IMR-90 (cell line): ENCODE data around the gene SLC37A3. TPM values are rescaled to one million over a fixed set of nuclear protein-coding genes. Genes with fewer than 3 reads are reported as not detected.

Experiments
- ATAC-seq: fragments of 200-7000 bp; cut with Tn5 transposase; 2 replicates; pipeline ENCODE4 v1.9.1; 2020; ENCODE audit warnings: low read depth, mild to moderate bottlenecking, moderate library complexity
- BruUV-seq: library from RNA; stranded (reverse); fragments of 400-500 nt; replicated peaks from 2 replicates; lab custom pipeline; 2021; lab: Mats Ljungman, UMichigan
- CTCF ChIA-PET: fragments of 300-600 bp; formaldehyde crosslinking; extraction: SDS; loops from one replicate; lab custom pipeline; 2021; ENCODE audit warnings: antibody characterized with exemption; lab: Yijun Ruan, JAX
- POLR2A ChIA-PET: fragments of 300-600 bp; sonication (Branson Sonifier 250); formaldehyde crosslinking; loops from one replicate; lab custom pipeline; 2022; ENCODE audit warnings: antibody characterized with exemption; ENCODE audit not compliant: unreplicated experiment; lab: Charles Lee
- DNase-seq: peaks from one replicate; pipeline ENCODE4 v3.0.0; 2013
- H2AFZ ChIP-seq: replicated peaks from 2 replicates; pipeline ENCODE3; 2013; ENCODE audit warnings: low read length, mild to moderate bottlenecking; ENCODE audit not compliant: poor library complexity
- H2AK5ac ChIP-seq: 2 replicates; pipeline ENCODE4 v1.6.1; 2013; ENCODE audit warnings: low read depth, low read length, inconsistent platforms
- H2AK9ac ChIP-seq: replicated peaks from 2 replicates; pipeline ENCODE3; 2013; ENCODE audit warnings: mild to moderate bottlenecking, low read depth, low read length, moderate library complexity; ENCODE audit not compliant: poor library complexity
- H2BK120ac ChIP-seq: 2 replicates; pipeline ENCODE4 v1.6.1; 2013; ENCODE audit warnings: low read depth, low read length, inconsistent platforms
- H2BK15ac ChIP-seq: 3 replicates; pipeline ENCODE4 v1.6.1; 2013; ENCODE audit warnings: low read depth, low read length, inconsistent platforms
- H2BK20ac ChIP-seq: 2 replicates; pipeline ENCODE4 v1.6.1; 2013; ENCODE audit warnings: low read depth, mild to moderate bottlenecking, inconsistent platforms, low read length, moderate library complexity
- H2BK5ac ChIP-seq: 2 replicates; pipeline ENCODE4 v1.6.1; 2013; ENCODE audit warnings: mild to moderate bottlenecking, low read depth, low read length, inconsistent platforms; ENCODE audit not compliant: poor library complexity, severe bottlenecking
- H3K14ac ChIP-seq: replicated peaks from 2 replicates; pipeline ENCODE4 v1.6.1; 2013; ENCODE audit warnings: low read depth, low read length, inconsistent platforms
- H3K18ac ChIP-seq: 2 replicates; pipeline ENCODE4 v1.6.1; 2013; ENCODE audit warnings: low read depth, low read length, control low read depth
- H3K23ac ChIP-seq: 2 replicates; pipeline ENCODE4 v1.6.1; 2013; ENCODE audit warnings: low read depth, low read length, inconsistent platforms
- H3K27ac ChIP-seq: 2 replicates; pipeline ENCODE4 v1.5.1; 2013; ENCODE audit warnings: mild to moderate bottlenecking, control low read depth, low read length; ENCODE audit not compliant: insufficient read depth
- H3K27me3 ChIP-seq: 2 replicates; pipeline ENCODE4 v1.6.1; 2013; ENCODE audit warnings: low read length; ENCODE audit not compliant: control insufficient read depth, insufficient read depth
- H3K36me3 ChIP-seq: 2 replicates; pipeline ENCODE4 v1.6.1; 2013; ENCODE audit warnings: low read length, mixed read lengths; ENCODE audit not compliant: control insufficient read depth, insufficient read depth
- H3K4ac ChIP-seq: 2 replicates; pipeline ENCODE4 v1.6.1; 2013; ENCODE audit warnings: low read depth, low read length, inconsistent platforms
- H3K4me1 ChIP-seq: 2 replicates; pipeline ENCODE4 v1.6.1; 2013; ENCODE audit warnings: low read length, mixed read lengths; ENCODE audit not compliant: control insufficient read depth, insufficient read depth
- H3K4me2 ChIP-seq: 2 replicates; pipeline ENCODE4 v1.6.1; 2013; ENCODE audit warnings: low read depth, mild to moderate bottlenecking, control low read depth, low read length, moderate library complexity
- H3K4me3 ChIP-seq: 2 replicates; pipeline ENCODE4 v1.5.1; 2013; ENCODE audit warnings: low read depth, mild to moderate bottlenecking, control low read depth, low read length, moderate library complexity; ENCODE audit not compliant: insufficient read depth
- H3K56ac ChIP-seq: 2 replicates; pipeline ENCODE4 v1.6.1; 2013; ENCODE audit warnings: low read length, inconsistent platforms; ENCODE audit not compliant: insufficient read depth; ENCODE audit errors: extremely low read depth
- H3K79me1 ChIP-seq, 2 experiments: 2 replicates each; pipeline ENCODE4 v1.6.1; 2013; ENCODE audit warnings: low read length in 2 of 2, inconsistent platforms in 1 of 2, low read depth in 1 of 2
- H3K9ac ChIP-seq: 2 replicates; pipeline ENCODE4 v1.6.1; 2013; ENCODE audit warnings: low read depth, low read length, control low read depth
- H3K9me1 ChIP-seq: 2 replicates; pipeline ENCODE4 v1.6.1; 2013; ENCODE audit warnings: low read length, inconsistent platforms; ENCODE audit not compliant: insufficient read depth
- H3K9me3 ChIP-seq: 2 replicates; pipeline ENCODE4 v1.6.1; 2013; ENCODE audit warnings: low read length; ENCODE audit not compliant: control insufficient read depth, insufficient read depth
- H4K20me1 ChIP-seq: 2 replicates; pipeline ENCODE4 v1.6.1; 2013; ENCODE audit warnings: low read length, inconsistent platforms; ENCODE audit not compliant: insufficient read depth
- H4K5ac ChIP-seq: 2 replicates; pipeline ENCODE4 v1.6.1; 2013; ENCODE audit warnings: mild to moderate bottlenecking, low read depth, low read length, control low read depth
- H4K8ac ChIP-seq, 2 experiments: 2 replicates each; pipeline ENCODE4 v1.6.1; 2013; ENCODE audit warnings: low read depth in 2 of 2, low read length in 2 of 2, control low read depth in 1 of 2, inconsistent platforms in 1 of 2
- H4K91ac ChIP-seq: 2 replicates; pipeline ENCODE4 v1.6.1; 2013; ENCODE audit warnings: low read depth, low read length, inconsistent platforms; ENCODE audit not compliant: insufficient read depth
- BHLHE40 ChIP-seq: fragments of 150-350 bp; IDR thresholded peaks from 2 replicates; pipeline ENCODE4 v1.6.1; 2016; ENCODE audit warnings: mild to moderate bottlenecking, low read depth, low read length
- CEBPB ChIP-seq: IDR thresholded peaks from 2 replicates; pipeline ENCODE4 v1.6.1; 2012; ENCODE audit warnings: low read depth, low read length, improper control_type of control experiment
- CHD1 ChIP-seq: IDR thresholded peaks from 2 replicates; pipeline ENCODE4 v1.6.1; 2012; ENCODE audit warnings: low read depth, low read length, improper control_type of control experiment
- CTCF ChIP-seq: conservative IDR thresholded peaks from 2 replicates; pipeline ENCODE4 v1.5.1; 2012; ENCODE audit warnings: mild to moderate bottlenecking, low read depth, low read length, improper control_type of control experiment
- ELK1 ChIP-seq: fragments of 150-350 bp; IDR thresholded peaks from 2 replicates; pipeline ENCODE4 v1.6.1; 2016; ENCODE audit warnings: low read depth, mild to moderate bottlenecking, low read length, moderate library complexity, borderline replicate concordance
- FOS ChIP-seq: fragments of 150-350 bp; IDR thresholded peaks from 2 replicates; pipeline ENCODE4 v1.6.1; 2016; ENCODE audit warnings: low read depth, low read length
- MAFK ChIP-seq: IDR thresholded peaks from 2 replicates; pipeline ENCODE4 v1.6.1; 2012; ENCODE audit warnings: low read depth, low read length, improper control_type of control experiment
- MAZ ChIP-seq: IDR thresholded peaks from 2 replicates; pipeline ENCODE4 v1.6.1; 2012; ENCODE audit warnings: low read depth, mild to moderate bottlenecking, low read length, improper control_type of control experiment, moderate library complexity, borderline replicate concordance
- MXI1 ChIP-seq: IDR thresholded peaks from 2 replicates; pipeline ENCODE4 v1.6.1; 2012; ENCODE audit warnings: low read depth, mild to moderate bottlenecking, low read length, moderate library complexity, borderline replicate concordance
- NFE2L2 ChIP-seq: fragments of 150-350 bp; IDR thresholded peaks from 2 replicates; pipeline ENCODE4 v1.6.1; 2016; ENCODE audit warnings: low read depth, mild to moderate bottlenecking, low read length
- POLR2A ChIP-seq: IDR thresholded peaks from 2 replicates; pipeline ENCODE4 v1.6.1; 2012; ENCODE audit warnings: mild to moderate bottlenecking, low read depth, low read length
- RAD21 ChIP-seq: IDR thresholded peaks from 2 replicates; pipeline ENCODE4 v1.6.1; 2012; ENCODE audit warnings: low read length, improper control_type of control experiment
- RCOR1 ChIP-seq: IDR thresholded peaks from 2 replicates; pipeline ENCODE4 v1.6.1; 2012; ENCODE audit warnings: mild to moderate bottlenecking, low read length, improper control_type of control experiment; ENCODE audit not compliant: insufficient replicate concordance
- RFX5 ChIP-seq: IDR thresholded peaks from 2 replicates; pipeline ENCODE4 v1.8.0; 2012; ENCODE audit warnings: low read depth, mild to moderate bottlenecking, low read length, moderate library complexity
- SMC3 ChIP-seq: fragments of 150-350 bp; IDR thresholded peaks from 2 replicates; pipeline ENCODE4 v1.6.1; 2016; ENCODE audit warnings: low read depth, mild to moderate bottlenecking, antibody characterized with exemption, low read length, moderate library complexity
- WGBS, 2 experiments: methylation state at CpG; one replicate each; pipeline versions ENCODE4 v1.1.5 to v1.1.7; 2013; ENCODE audit warnings: missing lambda C conversion rate in 2 of 2; ENCODE audit not compliant: insufficient read length in 1 of 2; ENCODE audit errors: extremely low coverage in 2 of 2; 5-methylcytosine and 5-hydroxymethylcytosine counted together
- dilution Hi-C: fragments of 300-500 bp; cut with HindIII; formaldehyde crosslinking; loops from one replicate; pipeline ENCODE4 v1.14.3; 2018; ENCODE audit warnings: low sequenced_read_pairs; ENCODE audit not compliant: unreplicated experiment
- in situ Hi-C: fragments of 300-500 bp; cut with MboI; formaldehyde crosslinking; loops from 3 replicates; pipeline ENCODE4 v1.14.3; 2019; ENCODE audit warnings: low sequenced_read_pairs, inconsistent platforms, mixed read lengths
- intact Hi-C: fragments of 100-400 bp; cut with micrococcal nuclease; formaldehyde crosslinking; loops from 2 replicates; pipeline ENCODE4 v1.10.0; 2022
- polyA plus RNA-seq, 3 experiments: library from polyadenylated mRNA; depleted of rRNA; stranded (reverse); fragments of >200 nt; gene quantifications; 2 replicates each; pipeline ENCODE4 v1.2.3, GENCODE V29; 2012; ENCODE audit warnings: low replicate concordance in 1 of 3
- total RNA-seq: library from RNA; depleted of rRNA; stranded (reverse); fragments of >200 nt; gene quantifications from 2 replicates; pipeline ENCODE4 v1.2.3, GENCODE V29; 2012
- TF ChIP-seq, protein P1 (sequence below): fragments of 150-350 bp; IDR thresholded peaks from 2 replicates; pipeline ENCODE4 v1.6.1; 2017; ENCODE audit warnings: mild to moderate bottlenecking, antibody characterized with exemption, low read length, low read depth

The SLC37A3 gene
- total and polyA plus RNA-seq, 2 of the 4 experiments (the other 2 are of a cell fraction): 43.2 to 45.3 TPM

DNA sequence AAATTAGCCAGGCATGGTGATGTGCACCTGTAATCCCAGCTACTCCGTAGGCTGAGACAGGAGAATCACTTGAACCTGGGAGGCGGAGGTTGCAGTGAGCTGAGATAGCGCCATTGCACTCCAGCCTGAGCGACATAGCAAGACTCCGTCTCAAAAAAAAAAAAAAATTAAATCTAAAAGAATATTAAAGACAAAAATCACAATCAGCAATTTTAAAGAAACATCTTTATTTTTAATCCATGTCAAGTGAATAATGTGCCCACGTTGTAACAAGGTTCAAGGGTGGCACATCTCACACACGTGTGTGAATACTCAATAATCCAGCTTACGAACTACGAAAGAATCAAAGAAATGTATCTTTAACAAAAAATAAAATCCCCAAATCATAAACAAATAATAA is 23.0 kb downstream of the SLC37A3 start:
- peaks cover 4 to 10% of the 10 kb centered on the region in 2 experiments; a peak in 3 of 4 replicates for H3K79me1 ChIP-seq
- in situ Hi-C loops: no loop called here
- no peak overlapping the region for H3K4me3 ChIP-seq
- H3K4me1 ChIP-seq: no peaks in the 10 kb centered on the region
- H4K8ac ChIP-seq: no peak overlapping the region
- ChIA-PET POLR2A (interaction anchor here (0.6 to 0.7 kb wide), 2 partner anchors 9 to 22 kb away, joined by 3 to 8 read pairs; no protein-coding TSS in a partner anchor), CTCF (no interaction called here)
- no TSS peak for BruUV-seq
- peaks cover 17% of the 10 kb centered on the region for H3K36me3 ChIP-seq
- no peak overlapping the region for H3K27ac ChIP-seq
- H3K9me3 ChIP-seq: no peaks in the 10 kb centered on the region
- no peak overlapping the region for H2BK15ac ChIP-seq
- H3K23ac ChIP-seq: no peak overlapping the region
- H2BK20ac ChIP-seq: no peak overlapping the region
- no peak overlapping the region for H2BK5ac ChIP-seq
- no peaks in the 10 kb centered on the region for H4K20me1 ChIP-seq
- WGBS, 2 experiments: 80% methylated on average over 1 of the region's 9 CpGs; no CpG with 5 or more reads in 1 of the 2 experiments
- no peak for TF ChIP-seq CHD1
- TF ChIP-seq, protein P1, sequence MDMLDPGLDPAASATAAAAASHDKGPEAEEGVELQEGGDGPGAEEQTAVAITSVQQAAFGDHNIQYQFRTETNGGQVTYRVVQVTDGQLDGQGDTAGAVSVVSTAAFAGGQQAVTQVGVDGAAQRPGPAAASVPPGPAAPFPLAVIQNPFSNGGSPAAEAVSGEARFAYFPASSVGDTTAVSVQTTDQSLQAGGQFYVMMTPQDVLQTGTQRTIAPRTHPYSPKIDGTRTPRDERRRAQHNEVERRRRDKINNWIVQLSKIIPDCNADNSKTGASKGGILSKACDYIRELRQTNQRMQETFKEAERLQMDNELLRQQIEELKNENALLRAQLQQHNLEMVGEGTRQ: no peak
- no peak for TF ChIP-seq RAD21
- TF ChIP-seq MAZ: no peak
- no peak for TF ChIP-seq BHLHE40
- no peak for TF ChIP-seq RFX5
- TF ChIP-seq ELK1: no peak
- TF ChIP-seq POLR2A: no peak
- no peak for TF ChIP-seq CTCF
- TF ChIP-seq MXI1: no peak
- no peak for TF ChIP-seq SMC3
- no peak for TF ChIP-seq MAFK
- no peak for TF ChIP-seq FOS
- TF ChIP-seq CEBPB: no peak
- no peak for TF ChIP-seq NFE2L2
- no peak for TF ChIP-seq RCOR1
- H3K14ac ChIP-seq: no peak overlapping the region
- ATAC-seq (no peak), DNase-seq (no peak)
- dilution Hi-C loops: no loop called here
- no peak overlapping the region for H3K9ac ChIP-seq
- H3K4me2 ChIP-seq: no peak overlapping the region
- no peak overlapping the region for H3K4ac ChIP-seq
- no peak overlapping the region for H3K56ac ChIP-seq
- H4K91ac ChIP-seq: no peak overlapping the region
- no peak overlapping the region for H2AK9ac ChIP-seq
- no peaks in the 10 kb centered on the region for H3K27me3 ChIP-seq
- H2BK120ac ChIP-seq: no peak overlapping the region
- intact Hi-C loops: no loop called here
- no peak overlapping the region for H2AK5ac ChIP-seq
- H4K5ac ChIP-seq: no peak overlapping the region
- no peak overlapping the region for H3K18ac ChIP-seq
- H3K9me1 ChIP-seq: no peaks in the 10 kb centered on the region
- H2AFZ ChIP-seq: no peak overlapping the region
